Thyroid gland (tissue), 4 donors: ENCODE data around the gene HIVEP2.

ENCODE experiments used
- POLR2A ChIP-seq, 2 donors: fragments of 450-650 bp; IDR thresholded peaks; one replicate each; pipeline ENCODE4 v1.6.1; 2017; ENCODE audit warnings: antibody characterized with exemption in 2 of 2, mild to moderate bottlenecking in 2 of 2, moderate library complexity in 1 of 2
- TF ChIP-seq, protein P1 (sequence below), 6 experiments: fragments of 200-600 bp in 3 of 6; fragments of 450-650 bp in 3 of 6; sonication (generic) in 3 of 6; IDR thresholded peaks; one replicate each; pipeline ENCODE4 v1.5.1; 2016 to 2019; ENCODE audit warnings: antibody characterized with exemption in 6 of 6, mild to moderate bottlenecking in 2 of 6, inconsistent platforms in 1 of 6, moderate library complexity in 1 of 6

DNA sequence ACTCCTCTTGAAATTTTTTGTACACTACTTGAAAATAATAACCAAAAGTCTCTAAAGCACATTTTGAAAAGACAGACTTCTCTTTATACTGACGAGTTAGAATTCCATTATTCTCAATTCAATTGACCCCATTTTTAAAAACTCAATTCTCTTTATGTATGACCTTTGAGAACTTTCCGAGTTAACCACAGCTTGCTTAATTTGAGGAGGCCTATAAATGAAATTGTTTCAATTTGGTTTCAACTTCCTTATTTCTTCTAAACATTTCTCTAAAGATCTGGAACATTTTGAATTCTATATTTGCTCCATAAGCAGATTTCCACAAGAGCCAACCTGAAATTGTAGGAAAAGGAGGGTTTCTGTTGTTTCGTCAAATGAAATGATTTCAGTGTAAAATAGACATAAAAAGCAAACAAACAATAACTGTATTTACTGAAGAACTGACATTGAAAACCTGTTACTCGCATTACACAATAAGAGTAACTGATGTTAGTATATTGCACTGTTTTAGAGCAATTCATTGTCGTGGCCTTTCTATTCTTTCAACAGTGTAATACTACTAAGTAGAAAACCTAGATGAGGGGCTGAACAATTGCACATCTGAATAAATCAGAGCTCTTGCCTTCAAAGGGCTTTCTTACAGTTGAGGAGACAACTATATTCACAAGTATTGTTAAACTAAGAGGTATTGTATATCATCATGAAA is 223.6 kb downstream of the HIVEP2 start:
- TF ChIP-seq, protein P1, sequence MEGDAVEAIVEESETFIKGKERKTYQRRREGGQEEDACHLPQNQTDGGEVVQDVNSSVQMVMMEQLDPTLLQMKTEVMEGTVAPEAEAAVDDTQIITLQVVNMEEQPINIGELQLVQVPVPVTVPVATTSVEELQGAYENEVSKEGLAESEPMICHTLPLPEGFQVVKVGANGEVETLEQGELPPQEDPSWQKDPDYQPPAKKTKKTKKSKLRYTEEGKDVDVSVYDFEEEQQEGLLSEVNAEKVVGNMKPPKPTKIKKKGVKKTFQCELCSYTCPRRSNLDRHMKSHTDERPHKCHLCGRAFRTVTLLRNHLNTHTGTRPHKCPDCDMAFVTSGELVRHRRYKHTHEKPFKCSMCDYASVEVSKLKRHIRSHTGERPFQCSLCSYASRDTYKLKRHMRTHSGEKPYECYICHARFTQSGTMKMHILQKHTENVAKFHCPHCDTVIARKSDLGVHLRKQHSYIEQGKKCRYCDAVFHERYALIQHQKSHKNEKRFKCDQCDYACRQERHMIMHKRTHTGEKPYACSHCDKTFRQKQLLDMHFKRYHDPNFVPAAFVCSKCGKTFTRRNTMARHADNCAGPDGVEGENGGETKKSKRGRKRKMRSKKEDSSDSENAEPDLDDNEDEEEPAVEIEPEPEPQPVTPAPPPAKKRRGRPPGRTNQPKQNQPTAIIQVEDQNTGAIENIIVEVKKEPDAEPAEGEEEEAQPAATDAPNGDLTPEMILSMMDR (IDR thresholded peaks at IDR 0.05) = no peak
- no peak for TF ChIP-seq POLR2A (IDR thresholded peaks at IDR 0.05)
